Measurements from ENCODE around the gene GMNN.
"Not testable (repeated sequence)": the region's sequence is repeated elsewhere in the genome, so short reads cannot be mapped to it uniquely, and the experiment has no call there.

The GMNN gene

DNA sequence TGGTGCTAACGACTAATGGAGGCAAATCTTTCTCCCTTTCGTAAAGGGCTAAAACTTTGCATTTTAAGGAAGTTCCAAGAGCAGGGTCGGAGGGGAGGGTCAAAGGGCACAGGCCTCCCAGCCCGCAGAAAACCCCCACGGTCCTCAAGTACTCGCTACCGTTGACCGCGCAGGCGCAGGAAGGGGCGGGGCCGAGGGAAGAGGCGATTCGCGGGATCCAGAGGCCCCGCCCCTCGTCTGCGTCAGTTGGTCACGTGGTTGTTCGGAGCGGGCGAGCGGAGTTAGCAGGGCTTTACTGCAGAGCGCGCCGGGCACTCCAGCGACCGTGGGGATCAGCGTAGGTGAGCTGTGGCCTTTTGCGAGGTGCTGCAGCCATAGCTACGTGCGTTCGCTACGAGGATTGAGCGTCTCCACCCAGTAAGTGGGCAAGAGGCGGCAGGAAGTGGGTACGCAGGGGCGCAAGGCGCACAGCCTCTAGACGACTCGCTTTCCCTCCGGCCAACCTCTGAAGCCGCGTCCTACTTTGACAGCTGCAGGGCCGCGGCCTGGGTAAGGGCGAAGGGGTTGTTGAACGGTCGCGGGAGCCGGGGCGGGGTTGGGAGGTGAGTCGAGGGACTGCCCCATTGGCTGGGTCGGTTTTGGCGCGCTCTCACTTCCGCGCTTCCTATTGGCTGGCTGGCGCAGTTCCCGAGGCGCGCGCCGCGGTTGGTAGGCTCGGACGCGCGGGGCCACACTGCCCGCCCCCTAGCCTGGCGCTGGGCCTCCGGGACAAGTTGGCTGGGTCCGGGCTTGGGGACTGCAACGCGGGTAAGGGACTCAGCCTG, at the start of gene GMNN:
Gene GMNN, plus strand, starts transcription at position 242 of the 824 bp plus-strand sequence. CDS start 2,310 bp downstream, outside the sequence.
- DNase-seq, result peak; percentile 96

DNA sequence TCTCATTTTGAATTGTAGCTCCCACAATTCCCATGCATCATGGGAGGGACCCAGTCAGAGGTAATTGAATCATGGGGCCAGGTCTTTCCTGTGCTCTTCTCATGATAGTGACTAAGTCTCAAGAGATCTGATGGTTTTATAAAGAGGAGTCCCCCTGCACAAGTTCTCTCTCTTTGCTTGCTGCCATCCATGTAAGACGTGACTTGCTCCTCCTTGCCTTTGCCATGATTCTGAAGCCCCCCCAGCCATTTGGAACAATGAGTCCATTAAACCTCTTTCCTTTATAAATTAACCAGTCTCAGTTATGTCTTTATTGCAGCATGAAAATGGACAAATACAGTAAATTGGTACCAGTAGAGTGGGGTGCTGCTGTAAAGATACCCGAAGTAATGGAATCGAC, 44.1 kb upstream of the GMNN start:
- not testable (repeated sequence) for DNase-seq

DNA sequence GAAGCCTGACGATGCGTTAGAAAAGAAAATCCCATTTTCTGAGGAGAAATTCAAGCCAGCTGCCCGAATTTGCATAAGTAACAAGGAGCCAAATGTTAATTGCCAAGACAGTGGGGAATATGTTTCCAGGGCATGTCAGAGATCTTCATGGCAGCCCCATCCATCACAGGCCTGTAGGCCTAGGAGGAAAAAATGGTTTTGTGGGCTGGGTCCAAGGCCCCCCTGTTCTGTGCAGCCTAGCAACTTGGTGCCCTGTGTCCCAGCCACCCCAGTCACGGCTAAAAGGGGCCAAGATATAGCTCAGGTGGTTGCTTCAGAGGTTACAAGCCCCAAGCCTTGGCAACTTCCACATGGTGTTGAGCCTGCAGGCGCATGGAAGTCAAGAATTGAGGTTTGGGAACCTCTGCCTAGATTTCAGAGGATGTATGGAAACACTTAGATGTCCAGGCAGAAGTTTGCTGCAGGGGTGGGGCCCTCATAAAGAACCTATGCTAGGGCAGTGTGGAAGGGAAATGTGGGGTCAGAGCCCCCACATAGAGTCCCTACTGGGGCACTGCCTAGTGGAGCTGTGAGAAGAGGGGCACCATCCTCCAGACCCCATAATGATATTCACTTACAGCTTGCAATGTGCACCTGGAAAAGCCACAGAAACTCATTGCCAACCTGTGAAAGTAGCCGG, 43.1 kb upstream of the GMNN start:
- not testable (repeated sequence) for DNase-seq

DNA sequence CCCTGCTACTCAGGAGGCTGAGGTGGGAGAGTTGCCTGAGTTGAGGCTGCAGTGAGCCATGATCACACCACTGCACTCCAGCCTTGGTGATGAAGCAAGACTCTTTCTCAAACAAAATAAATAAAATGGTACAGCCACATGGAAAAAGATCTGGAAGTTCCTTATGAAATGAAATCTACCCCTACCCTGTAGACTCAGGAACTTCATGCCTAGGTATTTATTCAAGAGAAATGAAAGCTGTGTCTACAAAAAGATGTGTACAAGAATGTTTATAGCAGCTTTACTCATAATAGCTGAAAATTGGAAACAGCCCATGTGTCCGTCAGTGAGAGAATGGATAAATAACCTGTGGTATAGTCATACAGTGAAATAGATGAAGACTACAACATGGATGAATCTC, 40.6 kb upstream of the GMNN start:
- DNase-seq, result no peak

DNA sequence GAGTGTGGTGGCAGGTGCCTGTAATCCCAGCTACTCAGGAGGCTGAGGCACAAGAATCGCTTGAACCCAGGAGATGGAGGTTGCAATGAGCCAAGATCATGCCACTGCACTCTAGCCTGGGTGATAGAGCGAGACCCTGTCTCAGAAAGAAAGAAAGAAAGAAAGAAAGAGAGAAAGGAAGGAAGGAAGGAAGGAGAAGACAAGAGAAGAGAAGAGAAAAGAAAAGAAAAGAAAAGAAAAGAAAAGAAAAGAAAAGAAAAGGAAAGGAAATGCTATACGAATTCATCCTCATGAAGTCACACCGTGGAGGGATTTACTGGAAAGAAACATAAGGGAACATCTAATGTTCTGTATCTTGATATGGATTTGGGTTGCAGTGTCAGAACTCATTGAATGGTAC, 40.0 kb upstream of the GMNN start:
- not testable (repeated sequence) for DNase-seq

GRCh38 chr6:24738741-24739140, 36.0 kb upstream of the GMNN start:
- no peak for DNase-seq

DNA sequence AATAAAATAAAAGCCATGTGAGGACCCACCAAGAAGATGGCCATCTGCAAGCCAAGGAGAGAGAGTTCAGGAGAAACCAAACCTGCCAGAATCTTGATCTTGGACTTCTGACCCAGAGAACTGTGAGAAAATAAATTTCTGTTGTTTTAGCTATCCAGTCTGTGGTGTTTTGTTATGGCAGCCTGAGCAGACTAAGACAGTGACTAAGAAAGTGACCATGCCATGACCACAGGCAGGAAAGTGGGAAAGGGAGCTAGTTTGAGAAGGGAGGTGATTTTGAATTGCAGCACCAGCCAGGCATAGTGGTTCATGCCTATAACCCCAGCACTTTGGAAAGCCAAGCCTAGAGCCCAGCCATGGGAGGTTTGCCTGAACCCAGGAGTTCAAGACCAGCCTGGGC, 33.9 kb upstream of the GMNN start:
- no peak for DNase-seq

- no peak for DNase-seq
These were observed 32.5 kb upstream of the GMNN start for GRCh38 chr6:24742216-24742738.

GRCh38 chr6:24743265-24743943, 31.3 kb upstream of the GMNN start:
- peak; percentile 36 for DNase-seq

- no peak for DNase-seq
These were observed 30.8 kb upstream of the GMNN start for GRCh38 chr6:24743944-24744335.

DNA sequence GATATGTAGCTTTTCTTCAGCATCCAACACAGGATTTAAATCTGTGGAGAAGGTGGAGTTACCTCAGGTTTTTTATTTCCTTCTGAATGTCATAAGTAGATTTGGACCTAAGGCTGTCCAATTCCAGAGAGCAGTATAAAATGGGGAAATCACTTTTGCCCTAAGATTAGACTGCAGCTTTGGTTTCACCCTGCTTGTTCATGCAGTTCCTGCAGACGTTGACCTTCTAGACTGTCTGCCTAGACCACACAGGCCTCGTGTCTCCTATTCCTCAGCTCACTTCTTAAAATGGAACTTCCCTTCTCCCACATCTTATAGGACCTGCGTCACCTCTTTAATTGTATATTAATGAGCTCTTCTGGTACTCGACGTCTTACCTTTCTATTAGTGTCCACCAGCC, 29.8 kb upstream of the GMNN start:
- peak; percentile 40 for DNase-seq

DNA sequence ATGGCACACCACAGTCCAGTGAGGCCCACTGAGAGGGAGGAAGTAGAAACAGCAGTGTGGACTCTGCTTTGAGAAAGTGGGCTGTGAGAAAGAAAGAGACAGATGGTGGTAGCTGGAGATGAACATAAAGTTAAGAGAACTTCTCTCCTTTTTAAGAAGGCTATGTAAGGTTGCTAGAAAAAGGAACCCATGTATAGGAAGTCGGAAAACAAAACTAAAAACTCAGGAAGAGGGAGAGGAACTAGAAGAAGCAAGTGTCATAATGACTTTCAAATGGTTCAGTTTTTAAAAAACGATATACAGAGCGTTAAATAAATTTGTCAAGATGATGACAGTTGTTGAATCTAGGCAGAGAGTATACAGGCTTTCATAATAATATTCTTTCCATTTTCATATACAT, 25.4 kb upstream of the GMNN start:
- no peak for DNase-seq

DNA sequence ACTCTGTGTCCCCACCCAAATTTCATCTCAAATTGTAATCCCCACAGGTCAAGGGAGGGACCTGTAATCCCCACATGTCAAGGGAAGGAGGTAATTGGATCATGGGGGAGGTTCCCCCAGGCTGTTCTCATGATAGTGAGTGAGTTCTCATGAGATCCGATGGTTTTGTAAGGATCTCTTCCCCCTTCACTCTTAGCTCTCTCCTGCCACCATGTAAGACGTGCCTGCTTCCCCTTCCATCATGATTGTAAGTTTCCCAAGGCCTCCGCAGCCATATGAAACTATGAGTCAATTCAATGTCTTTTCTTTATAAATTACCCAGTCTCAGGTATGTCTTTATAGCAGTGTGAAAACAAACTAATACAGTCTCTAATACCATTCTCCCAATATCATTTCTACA, 23.9 kb upstream of the GMNN start:
- not testable (repeated sequence) for DNase-seq

DNA sequence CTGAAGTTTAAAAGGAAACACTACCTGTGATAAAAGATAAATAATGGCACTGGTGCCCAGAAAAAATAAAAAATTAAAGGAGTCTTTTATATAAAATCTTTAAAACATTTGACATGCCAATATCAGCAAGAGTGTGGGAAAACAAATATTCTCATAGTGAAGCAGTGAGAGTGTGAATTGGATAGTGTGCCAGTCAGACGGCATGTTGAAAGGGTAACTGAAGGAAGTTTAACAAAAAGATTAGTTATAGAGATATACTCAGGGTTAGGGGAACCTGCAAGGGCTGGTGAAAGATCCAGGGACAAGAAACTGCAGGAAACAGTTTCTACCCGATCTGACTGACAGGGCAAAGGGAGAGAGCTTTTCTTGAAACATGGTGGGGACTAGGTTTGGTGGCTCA, 22.2 kb upstream of the GMNN start:
- DNase-seq, result no peak

DNA sequence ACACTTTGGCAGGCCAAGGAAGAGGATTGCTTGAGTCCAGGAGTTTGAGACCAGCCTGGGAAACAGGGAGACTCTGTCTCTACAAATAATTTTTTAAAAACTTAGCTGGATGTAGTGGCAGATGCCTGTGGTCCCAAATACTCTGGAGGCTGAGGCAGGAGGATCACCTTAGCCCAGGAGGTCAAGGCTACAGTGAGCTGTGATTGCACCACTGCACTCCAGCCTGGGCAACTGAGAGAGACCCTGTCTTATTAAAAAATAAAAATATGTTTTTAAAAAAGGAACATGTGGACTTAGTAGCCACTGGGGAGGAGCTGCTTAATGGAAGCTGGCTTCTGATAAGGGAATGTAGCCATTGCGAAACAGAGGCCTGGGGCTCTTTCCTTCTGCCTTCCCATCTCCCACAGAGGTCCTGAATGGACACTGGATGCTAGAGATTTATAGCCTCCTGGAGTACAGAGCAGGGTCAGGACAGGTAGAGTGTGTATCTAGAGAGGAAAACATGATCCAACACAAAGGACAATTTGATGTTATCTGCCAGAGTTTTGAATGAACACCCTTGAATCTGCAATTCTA, 21.7 kb upstream of the GMNN start:
- DNase-seq, result no peak

GRCh38 chr6:24753545-24753944, 21.2 kb upstream of the GMNN start:
- DNase-seq, result no peak

GRCh38 chr6:24754378-24754777, 20.4 kb upstream of the GMNN start:
- not testable (repeated sequence) for DNase-seq

DNA sequence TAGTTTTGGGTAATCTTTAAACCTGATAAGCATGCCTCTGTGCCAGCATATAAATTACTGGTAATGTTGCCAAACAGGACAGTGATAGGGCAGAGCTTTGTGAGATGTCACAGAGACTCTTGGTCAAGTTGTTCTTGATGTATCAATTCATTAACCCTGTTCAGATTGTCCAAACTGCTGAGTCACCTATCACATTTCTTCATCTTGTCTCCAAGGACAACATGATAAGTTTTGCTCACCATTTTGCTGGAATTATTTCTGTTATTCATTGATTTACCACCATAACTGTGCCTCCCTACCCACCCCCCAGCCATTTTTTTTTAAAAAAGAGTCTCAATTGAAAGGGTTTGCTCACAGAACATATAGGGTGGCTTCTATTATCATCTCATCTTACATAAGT, 19.5 kb upstream of the GMNN start:
- no peak for DNase-seq

- DNase-seq, result no peak
These were observed 17.1 kb upstream of the GMNN start for GRCh38 chr6:24757611-24758010.

- no peak for DNase-seq
These were observed 15.0 kb upstream of the GMNN start for GRCh38 chr6:24759718-24760117.

- no peak for DNase-seq
These were observed 14.5 kb upstream of the GMNN start for GRCh38 chr6:24760210-24760609.

DNA sequence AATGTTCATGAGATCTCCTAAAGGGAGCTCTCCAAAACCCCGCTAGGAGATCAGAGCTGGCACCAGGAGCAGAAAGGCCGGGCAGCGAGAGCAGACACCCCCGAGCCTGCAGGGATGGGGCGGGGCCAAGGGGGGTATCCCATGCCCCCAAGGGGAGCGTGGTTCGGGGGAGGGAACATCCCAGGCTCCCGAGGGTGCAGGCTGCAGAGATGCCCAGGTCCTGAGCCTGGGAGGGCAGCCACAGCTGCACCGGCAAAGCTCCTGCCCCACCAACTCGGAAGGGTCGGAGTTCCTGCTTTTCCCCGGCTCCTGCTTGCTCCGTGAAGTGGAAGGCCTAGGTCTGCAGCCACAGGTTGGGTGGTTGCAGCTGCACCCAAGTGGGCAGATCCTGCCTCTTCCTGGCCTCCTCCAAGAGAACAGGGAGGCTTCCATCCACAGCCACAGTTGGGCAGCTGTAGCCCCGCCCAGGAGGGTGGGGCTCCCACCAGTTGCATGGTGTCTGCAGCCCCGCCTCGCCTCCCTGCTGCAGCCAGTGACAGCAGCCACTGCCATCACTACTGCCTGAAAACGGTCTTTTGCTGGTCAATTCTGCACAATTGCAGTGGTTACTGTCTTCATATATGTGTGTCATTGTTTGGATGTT, 13.4 kb upstream of the GMNN start:
- no peak for DNase-seq

GRCh38 chr6:24761851-24762250, 12.9 kb upstream of the GMNN start:
- DNase-seq, result no peak

Measured in CD4-positive, alpha-beta T cell treated with Interferon gamma for 1 hour (primary cell).